Keratinocyte (primary cell): ENCODE results near the gene SLC6A19.

ENCODE experiments used
- EZH2 ChIP-seq: IDR thresholded peaks from one replicate; pipeline ENCODE4 v1.6.1; 2012; ENCODE audit warnings: inconsistent platforms, mild to moderate bottlenecking, low read length, moderate library complexity
- TF ChIP-seq, protein P1 (sequence below), 3 experiments: IDR thresholded peaks in 1 of 3; conservative IDR thresholded peaks in 1 of 3; optimal IDR thresholded peaks in 1 of 3; 2 replicates in 2 of 3; 3 replicates in 1 of 3; pipeline versions ENCODE3 to v1.5.1; 2011; ENCODE audit warnings: low read length in 3 of 3, mild to moderate bottlenecking in 3 of 3, moderate library complexity in 2 of 3, control low read depth in 1 of 3, inconsistent platforms in 1 of 3; ENCODE audit not compliant: insufficient read depth in 2 of 3; ENCODE audit errors: extremely low read depth in 1 of 3

DNA sequence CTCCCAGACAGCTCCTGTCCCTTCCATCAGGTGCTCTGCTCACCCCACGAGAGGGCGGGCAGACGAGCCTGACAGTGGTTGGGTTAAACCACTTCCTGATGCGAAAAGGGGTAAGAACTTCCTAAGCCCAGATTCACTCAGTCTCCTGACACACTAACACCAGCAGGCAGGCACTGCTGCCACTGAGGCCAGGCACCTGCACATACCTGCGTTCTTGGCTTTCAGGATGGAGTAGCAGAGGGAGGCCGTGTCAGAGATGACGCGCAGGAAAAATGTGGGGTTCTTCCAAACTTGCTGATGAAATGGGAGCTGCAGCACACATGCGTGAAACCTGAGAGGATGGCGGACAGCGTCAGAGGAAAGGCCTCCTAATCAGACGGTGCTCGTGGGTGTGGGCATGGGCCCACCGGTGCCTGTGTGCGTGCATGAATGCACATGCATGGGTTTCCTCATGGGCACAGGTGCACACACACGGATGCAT is 53.7 kb downstream of the SLC6A19 start:
- TF ChIP-seq, protein P1, sequence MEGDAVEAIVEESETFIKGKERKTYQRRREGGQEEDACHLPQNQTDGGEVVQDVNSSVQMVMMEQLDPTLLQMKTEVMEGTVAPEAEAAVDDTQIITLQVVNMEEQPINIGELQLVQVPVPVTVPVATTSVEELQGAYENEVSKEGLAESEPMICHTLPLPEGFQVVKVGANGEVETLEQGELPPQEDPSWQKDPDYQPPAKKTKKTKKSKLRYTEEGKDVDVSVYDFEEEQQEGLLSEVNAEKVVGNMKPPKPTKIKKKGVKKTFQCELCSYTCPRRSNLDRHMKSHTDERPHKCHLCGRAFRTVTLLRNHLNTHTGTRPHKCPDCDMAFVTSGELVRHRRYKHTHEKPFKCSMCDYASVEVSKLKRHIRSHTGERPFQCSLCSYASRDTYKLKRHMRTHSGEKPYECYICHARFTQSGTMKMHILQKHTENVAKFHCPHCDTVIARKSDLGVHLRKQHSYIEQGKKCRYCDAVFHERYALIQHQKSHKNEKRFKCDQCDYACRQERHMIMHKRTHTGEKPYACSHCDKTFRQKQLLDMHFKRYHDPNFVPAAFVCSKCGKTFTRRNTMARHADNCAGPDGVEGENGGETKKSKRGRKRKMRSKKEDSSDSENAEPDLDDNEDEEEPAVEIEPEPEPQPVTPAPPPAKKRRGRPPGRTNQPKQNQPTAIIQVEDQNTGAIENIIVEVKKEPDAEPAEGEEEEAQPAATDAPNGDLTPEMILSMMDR (optimal IDR thresholded peaks at IDR 0.05 in 1 of 3, IDR thresholded peaks at IDR 0.05 in 1 of 3, conservative IDR thresholded peaks at IDR 0.05 in 1 of 3; ENCODE audit: extremely low read depth in 1 of 3, insufficient read depth in 2 of 3, low read length in 3 of 3), result no peak
- TF ChIP-seq EZH2, result no peak
